ENCODE results near the gene ZNF205. TPM values are rescaled to one million over a fixed set of nuclear protein-coding genes. Genes with fewer than 3 reads are reported as not detected.
A peak's percentile ranks its signal among the peaks of the same experiment; 100 is the strongest.

Gene ZNF205
- total and polyA plus RNA-seq, 2 of the 4 experiments (the other 2 are of a cell fraction) = 8.2 to 12.7 TPM

- Histone ChIP-seq H3K27ac (ENCODE audit: insufficient read depth, low read length) (no peak overlapping the region), H4K91ac (ENCODE audit: insufficient read depth, low read depth, low read length) (no peak overlapping the region), H3K9me3 (ENCODE audit: control insufficient read depth, insufficient read depth, low read length) (no peaks in the 10 kb centered on the region), H2AK9ac (replicated peaks; ENCODE audit: low read depth, low read length, poor library complexity) (no peak overlapping the region), H2AK5ac (ENCODE audit: low read depth, low read length) (no peak overlapping the region), H3K36me3 (ENCODE audit: control insufficient read depth, insufficient read depth, low read length) (peaks cover 19% of the 10 kb centered on the region), H3K14ac (replicated peaks; ENCODE audit: low read depth, low read length) (no peak overlapping the region), H2BK120ac (ENCODE audit: low read depth, low read length) (no peak overlapping the region), H3K4me1 (ENCODE audit: control insufficient read depth, insufficient read depth, low read length) (peaks cover 3% of the 10 kb centered on the region), H2BK5ac (ENCODE audit: low read depth, low read length, poor library complexity, severe bottlenecking) (no peak overlapping the region), H3K4me2 (ENCODE audit: low read depth, low read length) (no peak overlapping the region), H3K27me3 (ENCODE audit: control insufficient read depth, insufficient read depth, low read length) (no peaks in the 10 kb centered on the region), H3K56ac (ENCODE audit: extremely low read depth, insufficient read depth, low read length) (no peak overlapping the region), H4K8ac (ENCODE audit: low read depth in 2 of 2, low read length in 2 of 2) (no peak overlapping the region), H4K20me1 (ENCODE audit: insufficient read depth, low read length) (no peaks in the 10 kb centered on the region), H3K4ac (ENCODE audit: low read depth, low read length) (no peak overlapping the region), H3K9me1 (ENCODE audit: insufficient read depth, low read length) (0 out of 2 replicates have a peak, but pooled peaks cover 3% of the 10 kb centered on the region), H3K4me3 (ENCODE audit: insufficient read depth, low read depth, low read length) (no peak overlapping the region), H2AFZ (replicated peaks; ENCODE audit: low read length, poor library complexity) (peak overlapping the region; percentile 21), H3K23ac (ENCODE audit: low read depth, low read length) (no peak overlapping the region), H4K5ac (ENCODE audit: low read depth, low read length) (no peak overlapping the region), H3K79me1 (ENCODE audit: low read depth in 1 of 2, low read length in 2 of 2) (peaks cover 7 to 10% of the 10 kb centered on the region in 2 experiments; a peak in 3 of 4 replicates), H3K18ac (ENCODE audit: low read depth, low read length) (no peak overlapping the region), H3K9ac (ENCODE audit: low read depth, low read length) (no peak overlapping the region), H2BK20ac (ENCODE audit: low read depth, low read length) (no peak overlapping the region), H2BK15ac (ENCODE audit: low read depth, low read length) (no peak overlapping the region)
- BruUV-seq (replicated peaks) = no TSS peak
- no peak for DNase-seq
- TF ChIP-seq BHLHE40 (IDR thresholded peaks at IDR 0.05; ENCODE audit: low read depth, low read length) = no peak
- WGBS, 2 experiments (ENCODE audit: extremely low coverage in 2 of 2, insufficient read length in 1 of 2) = 97% methylated on average over 22 of the region's 22 CpGs; no CpG with 5 or more reads in 1 of the 2 experiments
- POLR2A ChIA-PET (ENCODE audit: unreplicated experiment) = no interaction called here
- CTCF ChIA-PET = no interaction called here
- intact Hi-C loops (cut with micrococcal nuclease) = no loop called here
- in situ Hi-C loops (cut with MboI; ENCODE audit: low sequenced_read_pairs) = no loop called here
- dilution Hi-C loops (cut with HindIII; ENCODE audit: low sequenced_read_pairs, unreplicated experiment) = no loop called here
- ATAC-seq (ENCODE audit: low read depth) = no peak
Observed at GRCh38 chr16:3142327-3142726, 29.9 kb downstream of the ZNF205 start.
